Activated CD4-positive, alpha-beta T cell treated with anti-CD3 and anti-CD28 coated beads, Interleukin-2, amount 10 ng/mL, durations not matched to agents 7 days and 5 days (primary cell): ENCODE measurements around the gene ATP6V0A4. TPM values are rescaled to one million over a fixed set of nuclear protein-coding genes. Genes with fewer than 3 reads are reported as not detected.

ENCODE experiments used
- CTCF ChIA-PET: fragments of 350-600 bp; sonication (Branson Sonifier 250); formaldehyde crosslinking; loops from one replicate; lab custom pipeline; 2021; ENCODE audit warnings: antibody characterized with exemption; lab: Charles Lee
- POLR2A ChIA-PET: fragments of 350-600 bp; sonication (Branson Sonifier 250); formaldehyde crosslinking; loops from one replicate; lab custom pipeline; 2021; ENCODE audit warnings: antibody characterized with exemption; lab: Charles Lee
- DNase-seq: peaks from one replicate; pipeline ENCODE4 v3.0.0-alpha.2; 2020
- H3K27ac Mint-ChIP-seq: one replicate; pipeline ENCODE4 v1.8.0; 2021; ENCODE audit warnings: mild to moderate bottlenecking, moderate library complexity, mixed read lengths
- H3K27me3 Mint-ChIP-seq: one replicate; pipeline ENCODE4 v1.8.0; 2021; ENCODE audit warnings: mixed read lengths
- H3K36me3 Mint-ChIP-seq: one replicate; pipeline ENCODE4 v1.8.0; 2021; ENCODE audit warnings: low read depth, mixed read lengths
- H3K4me1 Mint-ChIP-seq: one replicate; pipeline ENCODE4 v1.8.0; 2021; ENCODE audit warnings: mixed read lengths
- H3K4me3 Mint-ChIP-seq: one replicate; pipeline ENCODE4 v1.8.0; 2021; ENCODE audit warnings: mild to moderate bottlenecking, moderate library complexity, mixed read lengths
- H3K9me3 Mint-ChIP-seq: one replicate; pipeline ENCODE4 v1.8.0; 2021; ENCODE audit warnings: mixed read lengths
- total RNA-seq, 2 experiments: library from RNA; stranded (reverse); gene quantifications; one replicate each; pipeline ENCODE4 v1.2.3, GENCODE V29; 2021

ATP6V0A4 gene
- not detected for total RNA-seq

- peaks cover 2% of the 10 kb centered on the region for H3K9me3 Mint-ChIP-seq
- peaks cover 2% of the 10 kb centered on the region for H3K36me3 Mint-ChIP-seq
- ChIA-PET CTCF (interaction anchor here (0.6 to 1.1 kb wide), 3 partner anchors 35 to 158 kb away, joined by 3 read pairs; no protein-coding TSS in a partner anchor), POLR2A (no interaction called here)
- H3K4me3 Mint-ChIP-seq, result no peak within 1 kb of the TSS
- DNase-seq, result no peak
- H3K4me1 Mint-ChIP-seq, result peaks cover 15% of the 10 kb centered on the region
- no peak within 1 kb of the TSS for H3K27ac Mint-ChIP-seq
- H3K27me3 Mint-ChIP-seq, result no peaks in the 10 kb centered on the region
Measured at GRCh38 chr7:138797715-138798320, at the start of gene ATP6V0A4, which contains the start of gene TMEM213. Gene ATP6V0A4 (minus strand): TSS chr7:138798196. CDS start chr7:138771247, 26,949 bp downstream. Gene TMEM213 (plus strand): TSS chr7:138797994. CDS start chr7:138798105, 111 bp downstream.

- H3K36me3 Mint-ChIP-seq, result peaks cover 3% of the 10 kb centered on the region
- CTCF ChIA-PET, result no interaction called here
Measured at GRCh38 chr7:138845711-138846110, 47.7 kb upstream of the ATP6V0A4 start.

GRCh38 chr7:138843632-138844580 is 45.9 kb upstream of the ATP6V0A4 start:
- Mint-ChIP-seq H3K36me3 (no peaks in the 10 kb centered on the region), H3K27ac (no peak overlapping the region), H3K27me3 (peaks cover 20% of the 10 kb centered on the region), H3K9me3 (no peaks in the 10 kb centered on the region), H3K4me1 (no peaks in the 10 kb centered on the region), H3K4me3 (no peak overlapping the region)
- CTCF ChIA-PET, result no interaction called here
- no peak for DNase-seq
- POLR2A ChIA-PET, result no interaction called here

More at GRCh38 chr7:138845711-138846110, 47.7 kb upstream of the ATP6V0A4 start:
- peaks cover 3% of the 10 kb centered on the region for H3K9me3 Mint-ChIP-seq
- POLR2A ChIA-PET, result no interaction called here
- no peaks in the 10 kb centered on the region for H3K4me1 Mint-ChIP-seq
- DNase-seq, result no peak
- no peak overlapping the region for H3K27ac Mint-ChIP-seq
- peaks cover 14% of the 10 kb centered on the region for H3K27me3 Mint-ChIP-seq
- no peak overlapping the region for H3K4me3 Mint-ChIP-seq

GRCh38 chr7:138842111-138842510 is 44.1 kb upstream of the ATP6V0A4 start:
- Mint-ChIP-seq H3K9me3 (no peaks in the 10 kb centered on the region), H3K27ac (no peak overlapping the region), H3K4me1 (no peaks in the 10 kb centered on the region), H3K4me3 (no peak overlapping the region), H3K27me3 (peaks cover 12% of the 10 kb centered on the region), H3K36me3 (no peaks in the 10 kb centered on the region)
- no peak for DNase-seq
- POLR2A ChIA-PET, result no interaction called here
- CTCF ChIA-PET, result no interaction called here

GRCh38 chr7:138838166-138838565 is 40.2 kb upstream of the ATP6V0A4 start:
- H3K4me1 Mint-ChIP-seq, result peaks cover 10% of the 10 kb centered on the region
- DNase-seq, result no peak
- H3K9me3 Mint-ChIP-seq, result no peaks in the 10 kb centered on the region
- no peak overlapping the region for H3K4me3 Mint-ChIP-seq
- peaks cover 11% of the 10 kb centered on the region for H3K27me3 Mint-ChIP-seq
- no peaks in the 10 kb centered on the region for H3K36me3 Mint-ChIP-seq
- ChIA-PET POLR2A (no interaction called here), CTCF (interaction anchor here (1.0 to 1.1 kb wide), 2 partner anchors 21 to 28 kb away, joined by 3 read pairs; no protein-coding TSS in a partner anchor)
- no peak overlapping the region for H3K27ac Mint-ChIP-seq

- Mint-ChIP-seq H3K27me3 (peaks cover 11% of the 10 kb centered on the region), H3K9me3 (no peaks in the 10 kb centered on the region), H3K27ac (no peak overlapping the region), H3K4me3 (no peak overlapping the region), H3K36me3 (no peaks in the 10 kb centered on the region), H3K4me1 (peaks cover 10% of the 10 kb centered on the region)
- no peak for DNase-seq
- CTCF ChIA-PET, result interaction anchor here (1.0 to 1.1 kb wide), 2 partner anchors 21 to 28 kb away, joined by 3 read pairs; no protein-coding TSS in a partner anchor
- POLR2A ChIA-PET, result no interaction called here
Measured at GRCh38 chr7:138837627-138838026, 39.6 kb upstream of the ATP6V0A4 start.

GRCh38 chr7:138835087-138835486 is 37.1 kb upstream of the ATP6V0A4 start:
- no peaks in the 10 kb centered on the region for H3K9me3 Mint-ChIP-seq
- CTCF ChIA-PET, result no interaction called here
- no peak overlapping the region for H3K4me3 Mint-ChIP-seq
- H3K36me3 Mint-ChIP-seq, result no peaks in the 10 kb centered on the region
- H3K27ac Mint-ChIP-seq, result no peak overlapping the region
- no peak for DNase-seq
- peaks cover 3% of the 10 kb centered on the region for H3K27me3 Mint-ChIP-seq
- POLR2A ChIA-PET, result no interaction called here
- peaks cover 10% of the 10 kb centered on the region for H3K4me1 Mint-ChIP-seq

GRCh38 chr7:138834583-138834982 is 36.6 kb upstream of the ATP6V0A4 start:
- DNase-seq, result no peak
- H3K27ac Mint-ChIP-seq, result peak overlapping the region; percentile 19
- no peak overlapping the region for H3K4me3 Mint-ChIP-seq
- CTCF ChIA-PET, result interaction anchor here (1.0 kb wide), 1 partner anchor 9 kb away, joined by 4 read pairs; no protein-coding TSS in a partner anchor
- POLR2A ChIA-PET, result no interaction called here
- H3K27me3 Mint-ChIP-seq, result peaks cover 2% of the 10 kb centered on the region
- no peaks in the 10 kb centered on the region for H3K36me3 Mint-ChIP-seq
- H3K9me3 Mint-ChIP-seq, result no peaks in the 10 kb centered on the region
- H3K4me1 Mint-ChIP-seq, result peaks cover 10% of the 10 kb centered on the region

- Mint-ChIP-seq H3K27me3 (peaks cover 2% of the 10 kb centered on the region), H3K27ac (no peak overlapping the region), H3K9me3 (no peaks in the 10 kb centered on the region), H3K36me3 (no peaks in the 10 kb centered on the region), H3K4me3 (no peak overlapping the region), H3K4me1 (peaks cover 10% of the 10 kb centered on the region)
- POLR2A ChIA-PET, result no interaction called here
- CTCF ChIA-PET, result interaction anchor here (1.0 kb wide), 2 partner anchors 8 to 36 kb away, joined by 3 to 4 read pairs; no protein-coding TSS in a partner anchor
- DNase-seq, result no peak
Measured at GRCh38 chr7:138833596-138833995, 35.6 kb upstream of the ATP6V0A4 start.

- H3K27me3 Mint-ChIP-seq, result peaks cover 2% of the 10 kb centered on the region
- POLR2A ChIA-PET, result no interaction called here
- H3K4me3 Mint-ChIP-seq, result no peak overlapping the region
- no peaks in the 10 kb centered on the region for H3K9me3 Mint-ChIP-seq
- no peaks in the 10 kb centered on the region for H3K36me3 Mint-ChIP-seq
- CTCF ChIA-PET, result no interaction called here
- peaks cover 10% of the 10 kb centered on the region for H3K4me1 Mint-ChIP-seq
- no peak for DNase-seq
- H3K27ac Mint-ChIP-seq, result no peak overlapping the region
Measured at GRCh38 chr7:138832966-138833365, 35.0 kb upstream of the ATP6V0A4 start.

- POLR2A ChIA-PET, result no interaction called here
- peaks cover 2% of the 10 kb centered on the region for H3K27me3 Mint-ChIP-seq
- H3K4me1 Mint-ChIP-seq, result peaks cover 20% of the 10 kb centered on the region
Measured at GRCh38 chr7:138829335-138829734, 31.3 kb upstream of the ATP6V0A4 start.

GRCh38 chr7:138828302-138828701 is 30.3 kb upstream of the ATP6V0A4 start:
- H3K27me3 Mint-ChIP-seq, result no peaks in the 10 kb centered on the region
- CTCF ChIA-PET, result interaction anchor here (1.5 kb wide), 1 partner anchor 12 kb away, joined by 4 read pairs; no protein-coding TSS in a partner anchor
- POLR2A ChIA-PET, result no interaction called here
- no peak overlapping the region for H3K4me3 Mint-ChIP-seq
- no peak overlapping the region for H3K27ac Mint-ChIP-seq
- no peak for DNase-seq
- no peaks in the 10 kb centered on the region for H3K36me3 Mint-ChIP-seq
- peaks cover 7% of the 10 kb centered on the region for H3K9me3 Mint-ChIP-seq
- peaks cover 15% of the 10 kb centered on the region for H3K4me1 Mint-ChIP-seq

More at GRCh38 chr7:138829335-138829734, 31.3 kb upstream of the ATP6V0A4 start:
- no peak overlapping the region for H3K4me3 Mint-ChIP-seq
- no peaks in the 10 kb centered on the region for H3K36me3 Mint-ChIP-seq
- peaks cover 7% of the 10 kb centered on the region for H3K9me3 Mint-ChIP-seq
- no peak overlapping the region for H3K27ac Mint-ChIP-seq
- DNase-seq, result no peak
- CTCF ChIA-PET, result interaction anchor here (1.5 kb wide), 1 partner anchor 11 kb away, joined by 4 read pairs; no protein-coding TSS in a partner anchor
